SKM-1 (cell line): ENCODE measurements around the gene PUDP.
A peak's percentile ranks its signal among the peaks of the same experiment; 100 is the strongest.

ENCODE experiments used
- DNase-seq: peaks from one replicate; lab custom pipeline; 2025; ENCODE audit not compliant: unreplicated experiment; lab: John Stamatoyannopoulos, UW

PUDP gene

DNA sequence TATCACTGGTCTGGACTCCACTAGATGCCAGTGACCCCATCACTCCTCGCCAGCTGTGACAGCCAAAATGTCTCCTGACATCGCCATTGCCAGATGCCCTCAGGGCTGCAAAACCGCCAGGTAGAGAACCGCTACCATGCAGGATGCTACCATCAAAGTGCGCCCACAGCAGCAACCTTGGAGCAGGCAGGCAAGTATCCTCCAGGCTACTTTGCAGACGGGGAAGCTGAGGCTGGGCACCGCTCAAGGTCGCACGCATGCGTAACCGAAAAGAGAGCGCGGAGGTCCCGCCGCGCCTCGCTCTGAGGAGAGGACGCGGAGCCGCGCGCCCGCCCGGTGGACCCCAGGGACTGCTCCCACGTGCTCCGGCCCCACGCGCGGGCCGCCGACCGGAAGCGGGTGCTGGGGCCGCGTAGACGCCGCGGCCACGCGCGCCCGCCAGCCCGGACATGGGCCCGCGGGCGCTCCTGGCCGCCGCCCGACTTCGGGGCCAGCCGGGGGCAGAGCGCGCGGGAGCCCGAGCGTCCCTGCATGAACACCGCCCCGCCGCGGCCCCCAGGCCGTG lies 458 bp downstream of the PUDP start, which contains the start of gene STS:
Gene STS (plus strand): TSS at position 300 of the 565 bp plus-strand sequence. CDS start 105,488 bp downstream, outside the sequence.
- no peak for DNase-seq

DNA sequence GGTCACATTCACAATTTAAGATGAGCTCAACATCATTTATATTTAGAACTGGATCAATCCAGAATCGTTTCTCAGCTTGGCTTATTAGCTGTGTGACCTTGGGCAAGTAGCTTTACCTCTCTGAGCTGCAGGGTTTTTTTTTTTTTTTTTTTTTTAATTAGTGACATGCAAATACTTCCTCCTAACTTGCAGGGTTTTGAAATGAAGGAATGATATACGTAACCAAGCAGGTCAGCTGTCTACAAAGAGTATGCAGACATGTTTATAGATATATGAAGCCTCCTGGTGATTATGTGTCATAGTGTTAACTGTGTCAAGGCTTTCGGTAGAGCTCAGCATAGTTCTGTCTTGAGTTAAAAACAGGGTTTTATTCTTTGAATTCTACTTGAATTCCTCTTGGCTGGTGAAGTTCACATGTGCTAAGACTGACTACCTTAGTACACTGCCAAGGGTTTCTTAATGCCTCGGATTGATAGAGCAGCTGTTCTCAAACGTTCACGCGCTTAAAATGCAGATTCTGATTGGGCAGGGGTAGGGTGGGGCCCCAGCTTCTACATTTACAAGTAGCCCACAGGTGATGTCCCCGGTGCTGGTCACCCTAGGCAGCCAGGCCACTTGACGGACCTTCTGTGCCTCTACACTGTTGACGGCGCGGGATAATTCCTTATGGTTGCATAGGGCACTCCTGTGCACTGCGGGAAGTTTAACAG lies 1.1 kb downstream of the PUDP start:
- no peak for DNase-seq

GRCh38 chrX:7146020-7146702 lies 1.8 kb downstream of the PUDP start:
- no peak for DNase-seq

GRCh38 chrX:7145454-7145853 lies 2.5 kb downstream of the PUDP start:
- no peak for DNase-seq

- DNase-seq, result no peak
Measured at GRCh38 chrX:7143941-7144525, 3.9 kb downstream of the PUDP start.

DNA sequence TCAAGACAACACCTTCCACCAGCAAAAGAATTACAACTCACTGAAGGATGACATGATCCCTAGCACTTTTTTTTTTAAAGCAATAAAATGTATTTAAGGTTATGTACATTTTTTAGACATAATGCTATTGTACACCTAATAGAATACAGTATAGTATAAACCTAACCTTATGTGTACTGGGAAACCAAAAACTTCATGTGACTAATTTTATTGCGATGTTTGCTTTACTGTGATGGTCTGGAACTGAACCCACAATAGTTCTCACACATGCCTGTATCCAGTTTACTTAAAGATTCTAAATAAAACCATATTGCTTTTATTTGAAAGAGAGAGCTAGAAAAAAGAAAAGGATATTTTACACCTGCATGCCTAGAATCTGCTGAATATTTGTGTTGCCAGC lies 4.9 kb downstream of the PUDP start:
- no peak for DNase-seq

- no peak for DNase-seq
Measured at GRCh38 chrX:7139202-7140081, 8.5 kb downstream of the PUDP start.

- no peak for DNase-seq
Measured at GRCh38 chrX:7134981-7135380, 13.0 kb downstream of the PUDP start.

DNA sequence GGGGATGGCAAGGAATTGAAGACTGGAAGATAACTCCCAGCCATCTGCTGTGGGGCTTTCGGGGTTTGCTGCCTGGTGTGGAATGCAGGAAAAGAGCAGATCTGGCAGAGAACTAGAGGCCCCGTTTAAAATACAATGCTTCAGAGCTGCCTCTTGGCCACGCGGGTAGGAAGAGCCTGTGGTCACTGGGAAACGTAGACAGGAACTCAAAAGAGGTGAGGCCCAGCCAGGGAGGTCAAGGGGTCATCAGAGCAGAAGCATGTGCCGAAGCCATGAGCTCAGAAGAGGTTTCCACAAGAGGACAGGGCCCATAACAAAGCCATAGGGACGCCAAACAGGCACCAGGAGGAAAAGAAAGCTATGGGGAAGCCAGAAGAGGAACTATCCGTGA lies 14.9 kb downstream of the PUDP start:
- DNase-seq, result peak; percentile 7

- DNase-seq, result no peak
Measured at GRCh38 chrX:7132335-7133049, 15.5 kb downstream of the PUDP start.

DNA sequence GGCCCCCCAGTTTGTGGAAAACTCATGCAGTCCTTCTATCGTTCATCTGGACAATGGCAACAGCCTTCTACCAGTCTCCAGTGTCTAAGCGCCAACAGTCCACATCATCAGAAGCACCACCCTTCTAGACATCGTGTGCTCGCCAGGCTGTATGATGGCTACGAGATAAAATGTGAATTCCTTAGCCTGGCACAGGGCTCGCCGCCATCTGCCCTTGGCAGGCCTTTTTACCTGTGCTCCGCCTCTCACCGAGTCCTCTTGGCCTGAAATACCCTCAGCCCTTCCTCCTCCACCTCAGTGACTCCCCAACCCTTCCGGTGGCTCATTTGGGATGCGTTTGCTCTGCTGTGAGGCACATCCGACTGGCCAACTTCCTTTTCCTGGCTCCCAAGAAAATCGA lies 16.3 kb downstream of the PUDP start:
- DNase-seq, result no peak

DNA sequence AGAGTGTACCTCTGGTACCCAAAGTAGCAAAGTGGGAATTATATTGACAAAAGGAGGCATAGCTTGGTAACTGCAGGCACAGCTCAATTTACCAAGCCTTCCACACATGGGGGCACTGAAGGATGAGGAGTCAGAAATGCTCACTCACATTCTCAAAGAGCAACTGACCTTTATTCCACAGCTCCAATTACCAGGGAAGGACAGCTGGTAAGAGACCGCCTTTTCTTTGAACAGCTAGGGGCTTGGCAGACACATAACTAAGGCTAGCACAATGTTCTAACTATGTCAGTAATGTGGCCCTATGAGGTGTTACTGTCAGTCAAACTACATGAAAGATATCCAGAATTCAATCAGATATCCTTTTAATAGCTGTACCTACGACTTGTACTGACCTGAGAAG lies 20.9 kb downstream of the PUDP start:
- DNase-seq, result no peak

DNA sequence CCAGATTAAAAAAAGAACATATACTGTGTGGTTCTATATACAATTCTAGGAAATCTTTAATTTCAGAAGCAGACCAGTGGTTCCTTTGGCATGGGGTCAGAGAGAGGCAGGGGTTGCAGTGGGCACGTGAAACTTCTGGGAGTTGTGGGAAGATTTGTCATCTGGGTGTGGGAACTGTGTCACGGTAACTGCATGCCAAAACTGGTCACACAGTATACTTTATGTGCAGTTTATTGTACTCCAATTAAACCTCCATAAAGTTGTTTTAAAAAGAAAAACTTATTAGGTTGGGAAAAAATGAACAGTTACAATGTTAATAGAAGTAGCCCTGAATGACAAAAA lies 27.1 kb downstream of the PUDP start:
- no peak for DNase-seq

DNA sequence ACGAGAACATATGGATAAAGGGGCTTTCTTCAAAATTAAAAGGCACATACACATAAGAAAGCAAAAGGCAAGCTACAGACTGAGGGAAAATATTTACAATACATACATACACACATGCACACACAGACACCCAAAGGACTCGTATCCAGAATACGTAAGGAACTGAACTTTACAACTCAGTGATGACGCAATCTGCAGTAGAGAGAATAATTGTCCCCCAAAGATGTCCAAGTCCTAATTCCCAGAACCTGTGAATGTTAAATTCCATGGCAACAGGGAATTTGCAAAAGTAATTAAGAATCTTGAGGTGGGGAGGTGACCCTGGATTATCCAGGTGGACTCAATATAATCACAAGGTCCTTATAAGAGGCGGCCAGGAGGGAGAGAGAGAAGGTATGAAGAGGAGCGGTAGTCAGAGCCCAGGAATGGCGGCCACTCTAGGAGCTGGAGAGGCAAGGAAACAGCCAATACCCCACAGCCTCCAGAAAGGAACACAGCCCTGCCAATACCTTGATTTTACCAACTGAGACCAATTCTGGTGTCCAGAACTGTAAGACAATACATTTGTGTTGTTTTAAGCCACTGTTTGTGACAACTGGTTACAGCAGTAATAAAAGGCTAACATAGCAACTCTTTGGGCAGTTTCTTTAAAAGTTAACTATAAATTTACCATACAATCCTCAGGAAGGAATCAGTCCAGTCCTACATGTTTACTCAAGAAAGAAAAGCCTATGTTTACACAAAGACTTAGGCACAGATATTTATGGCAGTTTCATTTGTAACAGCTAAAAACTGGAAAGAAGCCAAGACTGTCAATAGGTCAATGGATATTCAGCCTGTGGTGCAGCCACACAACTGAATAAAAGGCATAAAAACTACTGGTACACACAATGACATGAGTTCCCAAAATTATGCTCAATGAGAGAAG lies 27.7 kb downstream of the PUDP start:
- DNase-seq, result no peak

DNA sequence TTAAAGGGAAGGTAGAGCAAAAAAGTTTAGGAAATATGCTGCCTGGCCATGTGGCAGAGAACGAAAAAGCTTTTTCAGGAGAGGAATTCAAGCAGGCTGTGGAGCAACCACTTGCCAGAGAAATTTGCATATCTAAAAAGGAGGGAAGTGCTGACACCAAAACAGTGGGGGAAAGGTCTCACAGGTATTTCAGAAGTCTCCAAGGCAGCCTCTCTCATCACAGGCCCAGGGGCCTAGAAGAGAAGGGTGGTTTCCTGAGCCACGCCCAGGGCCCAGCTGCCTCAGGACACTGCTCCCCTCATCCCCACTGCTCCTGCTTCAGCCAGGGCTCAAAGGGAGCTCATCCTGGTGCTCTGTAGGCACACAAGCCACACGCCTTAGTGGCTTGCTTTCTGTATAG lies 30.4 kb downstream of the PUDP start:
- no peak for DNase-seq

- DNase-seq, result no peak
Measured at GRCh38 chrX:7116081-7116480, 31.9 kb downstream of the PUDP start.

DNA sequence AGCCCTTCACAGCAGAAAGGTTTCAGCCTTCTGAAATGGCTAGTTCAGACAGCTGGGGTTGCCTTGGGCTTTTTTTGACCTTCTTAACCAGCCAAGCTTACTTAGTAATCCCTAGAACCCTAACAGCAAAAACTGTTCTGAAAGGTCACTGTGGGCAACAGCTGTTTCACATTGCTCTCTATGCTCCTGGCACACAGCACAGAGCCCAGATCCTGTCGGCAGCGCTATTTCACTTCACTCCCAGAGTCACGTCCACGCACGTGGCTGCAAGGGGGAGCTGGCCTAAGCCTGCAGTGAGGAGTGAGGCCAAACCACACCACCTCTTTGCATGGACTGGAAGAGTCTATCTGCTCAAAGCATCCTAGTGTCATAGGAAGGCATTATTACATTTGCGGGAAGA lies 32.4 kb downstream of the PUDP start:
- no peak for DNase-seq

DNA sequence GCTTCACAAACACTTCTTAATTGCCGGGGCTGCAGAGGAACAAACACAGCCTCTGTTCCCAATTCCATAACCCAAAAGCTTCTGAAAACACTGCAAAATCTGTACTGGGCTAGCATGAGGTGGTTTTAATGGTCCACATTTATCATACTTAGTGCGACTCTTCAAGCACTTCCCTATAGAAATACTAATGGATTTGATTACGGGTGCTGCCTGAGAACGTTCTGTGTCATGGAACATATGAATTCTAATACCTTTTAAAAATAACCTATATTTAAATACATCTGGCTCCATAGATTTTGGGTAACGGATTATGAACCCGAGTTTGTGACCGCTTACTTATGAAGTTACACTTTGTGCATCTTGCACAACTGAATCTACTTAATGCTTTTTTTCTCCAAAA lies 35.9 kb downstream of the PUDP start:
- no peak for DNase-seq

DNA sequence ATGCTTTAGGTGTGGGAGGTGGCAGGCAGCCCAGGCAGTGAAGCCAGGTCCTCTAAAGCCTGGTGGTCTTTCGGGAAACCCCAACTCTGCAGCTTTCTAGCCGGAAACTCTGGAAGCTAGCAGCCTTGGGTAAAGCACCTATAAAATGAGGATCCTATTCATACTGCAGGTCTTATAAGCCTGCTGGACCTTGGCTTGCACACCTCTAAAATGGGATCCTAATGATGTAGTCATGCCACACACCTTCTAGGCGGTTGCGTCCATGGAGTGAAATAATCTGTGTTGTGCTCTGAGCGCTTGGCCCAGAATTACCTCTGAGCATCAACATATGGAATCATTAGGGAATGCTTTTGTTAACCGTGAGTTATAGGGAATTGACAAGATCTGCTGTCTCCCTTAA lies 36.4 kb downstream of the PUDP start:
- DNase-seq, result no peak
